ENCODE results near the gene CORO6.
"Not testable (repeated sequence)": the region's sequence is repeated elsewhere in the genome, so short reads cannot be mapped to it uniquely, and the experiment has no call there.

Gene CORO6

DNA sequence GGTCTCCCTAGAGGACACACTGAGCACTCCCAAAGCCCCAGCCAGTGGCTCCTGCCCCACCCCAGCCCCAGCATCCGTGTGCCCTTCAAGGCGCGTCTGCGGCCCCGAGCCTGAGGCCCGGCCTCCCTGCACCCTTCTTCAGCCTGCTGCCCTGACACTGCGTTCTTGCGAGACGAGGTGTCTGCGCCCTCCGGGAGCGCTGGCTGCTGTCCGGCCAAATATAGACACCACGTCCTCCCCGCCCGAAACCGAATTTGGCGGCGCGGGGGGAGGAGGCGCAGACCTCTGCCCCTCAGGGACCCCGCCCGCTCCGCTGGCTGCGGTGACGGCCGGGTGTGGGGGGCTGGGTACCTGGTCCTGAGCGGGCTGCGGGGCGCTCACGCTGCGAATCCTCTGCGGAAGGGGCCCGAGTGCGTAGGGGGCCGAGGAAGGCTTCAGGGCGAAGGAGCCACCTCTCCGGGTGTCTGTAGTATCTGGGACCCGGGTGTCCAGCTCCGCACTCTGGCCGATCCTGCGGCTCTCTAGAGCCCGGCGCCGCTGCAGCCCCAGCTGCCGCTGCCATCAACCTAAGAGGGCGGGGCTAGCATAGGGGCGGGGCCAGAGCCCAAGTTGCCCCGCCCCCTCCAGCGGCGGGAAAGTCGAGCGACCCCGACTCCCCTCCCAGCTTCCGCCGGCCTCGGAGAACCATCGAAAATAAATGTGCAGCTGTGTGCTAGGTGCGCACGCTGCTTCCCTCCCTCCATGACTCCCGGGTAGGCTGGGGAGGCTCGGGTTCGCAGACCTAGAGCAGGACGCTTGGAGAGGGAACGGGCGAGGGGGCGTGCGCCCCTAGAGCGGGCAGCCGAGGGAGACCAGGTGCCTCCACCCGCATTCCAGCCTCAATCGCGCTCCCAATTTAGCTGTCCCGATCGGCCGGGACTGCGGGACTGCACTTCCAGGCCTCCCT, at the start of gene CORO6:
Gene CORO6 (minus strand): TSS at position 576 of the 946 bp plus-strand sequence. CDS start 1,491 bp downstream, outside the sequence.
- DNase-seq, result no peak

DNA sequence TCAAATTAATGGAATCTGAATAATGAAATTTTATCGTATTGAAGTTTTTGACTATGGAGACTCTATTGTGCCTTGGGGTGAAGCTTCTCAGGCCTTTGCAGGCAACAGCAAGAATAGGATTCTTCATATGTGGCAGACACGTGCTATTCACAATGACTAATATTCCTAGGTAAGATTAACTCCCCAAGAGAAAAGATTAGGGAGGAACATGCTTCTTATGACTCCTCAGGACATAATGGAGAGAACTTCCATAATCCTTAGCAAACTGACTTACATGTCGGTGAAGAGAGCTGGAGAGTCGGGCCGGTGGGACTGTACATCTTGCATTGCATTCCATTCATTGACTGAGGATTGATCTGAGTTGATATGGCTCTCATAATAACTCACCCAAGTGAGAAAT, 48.9 kb upstream of the CORO6 start:
- DNase-seq, result no peak

DNA sequence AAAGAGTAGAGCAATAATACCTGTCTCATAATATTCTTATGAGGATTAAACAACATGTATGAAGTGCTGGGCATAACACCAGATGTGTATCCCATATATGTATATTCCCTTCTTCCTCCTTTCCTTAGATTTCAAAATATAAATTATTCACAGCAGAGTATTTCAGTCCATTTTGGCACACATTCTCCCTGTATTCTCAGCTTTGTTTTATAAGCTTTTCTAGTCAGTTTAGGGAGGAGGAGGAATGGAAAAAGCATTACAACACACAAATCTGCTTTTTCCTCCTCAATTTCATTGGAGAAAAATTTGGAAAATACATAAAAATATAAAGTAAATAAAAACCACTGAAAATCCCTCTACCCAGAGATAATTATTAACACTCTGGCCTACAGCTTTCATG, 46.6 kb upstream of the CORO6 start:
- DNase-seq, result no peak

DNA sequence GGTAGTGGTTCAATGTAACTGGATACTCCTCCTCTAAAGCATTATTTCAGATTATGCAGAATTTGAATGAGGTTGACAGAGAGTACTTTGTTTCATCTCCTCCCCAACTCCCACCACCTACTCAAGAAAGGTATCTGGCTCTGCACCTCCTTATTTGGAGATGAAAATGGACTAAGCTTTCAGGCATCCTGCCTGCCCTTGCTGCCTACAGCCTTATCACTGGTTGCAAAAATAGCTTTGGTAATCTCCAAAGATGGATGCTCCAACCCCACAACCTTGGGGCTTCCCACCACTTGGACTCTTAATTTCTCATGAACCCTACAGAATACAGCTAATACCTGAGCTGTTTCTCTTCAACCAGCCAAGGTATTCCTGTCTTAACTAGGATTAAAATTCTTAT, 45.3 kb upstream of the CORO6 start:
- no peak for DNase-seq

DNA sequence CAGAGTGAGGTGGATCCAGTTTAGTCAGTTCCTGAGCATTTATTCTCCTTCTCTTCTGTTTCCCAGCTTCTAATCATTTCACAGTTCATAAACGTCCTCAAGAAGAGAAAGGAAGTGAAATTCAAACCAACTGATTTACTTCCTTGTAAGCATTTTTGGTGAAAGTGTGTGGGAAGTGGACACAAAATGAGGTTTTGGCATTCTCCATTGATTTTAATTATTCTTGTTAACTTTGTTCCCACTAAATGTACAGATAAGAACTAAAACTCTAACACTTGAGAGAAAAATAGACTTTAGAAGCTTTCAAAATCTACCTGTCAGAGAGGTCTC, 42.7 kb upstream of the CORO6 start:
- DNase-seq, result no peak

DNA sequence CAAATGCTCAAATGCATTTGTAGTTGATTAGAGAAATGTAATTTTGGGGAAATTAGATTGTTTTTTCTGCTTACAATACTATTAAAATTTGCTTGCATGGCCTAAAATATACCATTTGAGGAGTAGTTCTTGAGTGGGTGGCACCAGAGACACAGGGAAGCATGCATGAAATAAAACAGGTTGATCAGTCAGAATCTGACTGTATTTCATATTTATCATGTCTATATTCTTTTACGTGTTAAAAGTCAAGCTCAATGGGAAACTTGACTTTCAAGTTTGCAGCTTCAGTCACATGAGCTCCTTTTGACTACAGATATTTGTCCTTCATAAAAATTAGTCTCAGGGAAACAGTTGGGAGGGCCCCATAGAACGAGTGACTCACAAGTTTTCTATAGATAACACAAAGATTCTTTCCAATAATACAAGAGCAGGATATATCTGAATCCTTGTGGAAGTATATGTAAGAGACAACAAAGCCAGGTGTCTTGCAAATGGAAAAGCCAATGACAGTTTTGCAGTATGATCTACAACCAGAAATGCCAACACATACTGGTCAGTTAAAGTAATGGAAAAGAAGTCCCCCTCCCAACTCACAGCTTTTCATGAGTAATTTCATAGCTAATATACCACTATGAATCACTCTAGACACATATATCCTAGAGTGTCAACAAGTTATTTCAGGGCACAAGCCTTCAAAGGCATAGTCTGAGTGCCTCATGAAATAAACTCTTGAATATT, 42.2 kb upstream of the CORO6 start:
- DNase-seq, result no peak

DNA sequence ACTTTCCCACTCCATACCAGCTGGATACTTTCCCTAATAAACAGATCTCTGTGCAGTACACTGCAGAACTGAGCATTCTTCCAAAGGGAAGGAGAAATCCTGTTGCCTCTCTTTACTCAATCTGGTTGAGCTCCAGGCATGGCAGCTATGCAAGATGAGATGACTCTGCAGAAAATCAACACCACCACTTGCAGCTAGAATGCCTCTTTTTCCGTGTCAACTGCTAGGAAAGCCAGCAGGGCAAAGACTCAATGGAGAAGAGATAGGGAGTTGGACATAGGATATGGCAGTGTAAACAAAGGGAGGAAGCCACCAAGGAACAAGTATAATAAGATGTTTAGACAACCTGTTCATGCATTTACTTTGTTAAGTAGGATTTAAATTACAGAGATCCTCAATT, 40.4 kb upstream of the CORO6 start:
- DNase-seq, result no peak

DNA sequence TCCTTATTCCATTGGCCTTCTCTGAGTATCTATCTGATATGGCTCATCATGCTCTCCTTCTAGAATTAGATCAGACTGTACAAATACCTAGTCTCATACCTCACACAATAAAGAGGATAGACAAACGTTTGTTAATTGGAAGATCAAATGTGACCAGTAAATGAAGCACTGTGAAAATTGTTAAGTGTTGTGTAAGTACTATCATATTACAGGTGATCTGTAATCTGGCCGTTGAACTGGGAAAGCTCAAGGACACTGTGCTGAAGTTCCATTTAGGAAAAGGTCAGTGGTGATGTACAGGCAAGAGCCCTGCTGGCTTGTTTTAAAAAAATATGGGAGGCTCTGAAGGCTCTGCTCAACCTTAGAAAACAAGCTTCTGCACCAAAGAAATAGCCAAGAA, 38.5 kb upstream of the CORO6 start:
- DNase-seq, result no peak

DNA sequence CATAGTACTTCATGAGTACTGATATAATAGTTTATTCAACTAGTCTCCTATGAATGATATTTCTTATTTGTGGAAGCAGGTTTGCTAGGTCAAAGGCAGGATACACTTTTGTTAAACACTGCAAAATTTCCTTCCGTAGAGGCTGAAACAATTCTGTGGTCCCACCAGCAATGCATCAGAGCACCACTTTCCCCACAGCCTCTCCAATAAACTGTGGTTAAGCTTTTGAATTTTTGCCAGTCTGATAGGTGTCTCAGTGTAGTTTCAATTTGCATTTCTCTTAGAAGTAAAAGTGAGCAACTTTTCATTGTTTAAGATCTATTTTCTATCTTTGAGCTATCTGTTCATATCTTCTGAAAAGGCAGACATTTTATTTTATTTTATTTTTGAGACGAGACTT, 36.4 kb upstream of the CORO6 start:
- DNase-seq, result no peak

DNA sequence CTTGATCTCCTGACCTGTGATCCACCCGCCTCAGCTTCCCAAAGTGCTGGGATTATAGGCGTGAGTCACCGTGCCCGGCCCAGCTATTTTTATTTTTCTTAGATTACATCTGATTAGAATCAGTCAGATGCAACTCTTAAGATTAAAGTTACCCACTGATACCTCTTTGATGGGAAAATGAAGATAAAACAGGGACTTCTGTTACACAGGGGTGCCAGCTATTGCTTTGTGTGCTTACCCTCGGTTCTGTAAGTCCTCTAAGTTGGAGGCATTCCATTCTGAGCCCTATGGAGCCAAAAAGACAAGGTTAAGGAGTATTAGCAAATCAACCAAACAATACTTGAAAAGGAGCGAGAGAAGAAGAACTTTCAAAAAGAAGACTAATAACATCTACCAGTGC, 32.6 kb upstream of the CORO6 start:
- no peak for DNase-seq

DNA sequence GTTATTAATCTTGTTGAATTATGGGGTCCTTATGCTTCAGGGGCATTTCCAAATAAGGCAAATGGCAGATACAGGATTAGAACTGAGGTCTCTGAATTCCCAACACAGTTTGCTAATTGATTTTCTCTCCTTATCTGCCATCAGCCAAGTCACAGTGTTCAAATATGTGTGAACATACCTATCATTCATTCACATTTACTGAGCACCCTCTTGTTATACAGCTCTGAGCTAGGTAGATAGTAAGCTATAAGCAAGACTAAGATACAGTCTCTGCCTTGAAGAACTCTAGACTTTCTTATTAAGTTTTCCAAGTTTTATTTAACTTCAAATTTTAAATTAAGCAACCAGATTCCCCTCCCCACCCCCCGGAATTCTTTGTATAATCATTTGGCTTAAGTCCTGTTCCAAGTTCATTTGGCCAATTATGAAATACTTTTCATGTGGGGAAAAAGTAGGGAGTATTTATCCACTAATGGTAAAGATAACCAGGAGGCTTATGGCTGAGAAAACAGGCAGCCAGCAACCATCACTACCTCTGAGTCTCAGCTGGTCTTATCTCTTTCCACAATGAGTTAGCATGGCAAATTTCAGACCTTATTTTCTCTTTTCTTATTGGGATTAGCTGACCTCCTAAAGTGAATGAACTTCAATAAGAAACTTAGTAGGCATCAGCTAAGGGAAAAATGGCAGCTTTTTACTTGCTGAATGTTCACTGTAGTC, 31.4 kb upstream of the CORO6 start:
- DNase-seq, result no peak

DNA sequence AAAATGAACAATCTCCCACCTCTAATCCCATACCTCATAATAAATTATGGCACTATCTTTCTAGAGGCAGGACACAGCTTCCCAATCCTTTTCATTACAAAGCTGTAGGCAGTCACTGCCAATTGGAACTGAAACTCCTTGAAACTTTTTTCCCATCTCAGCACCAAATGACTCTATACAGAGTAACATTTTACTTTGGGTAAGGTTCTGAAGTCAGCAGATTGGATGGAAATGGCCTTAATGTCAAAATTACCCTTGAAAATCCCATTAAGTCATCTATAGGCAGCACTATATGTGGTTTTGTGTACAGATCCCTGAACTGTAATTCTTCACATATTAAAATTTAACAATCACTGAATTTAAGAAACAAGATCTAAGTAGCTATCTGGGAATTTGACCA, 30.3 kb upstream of the CORO6 start:
- no peak for DNase-seq

DNA sequence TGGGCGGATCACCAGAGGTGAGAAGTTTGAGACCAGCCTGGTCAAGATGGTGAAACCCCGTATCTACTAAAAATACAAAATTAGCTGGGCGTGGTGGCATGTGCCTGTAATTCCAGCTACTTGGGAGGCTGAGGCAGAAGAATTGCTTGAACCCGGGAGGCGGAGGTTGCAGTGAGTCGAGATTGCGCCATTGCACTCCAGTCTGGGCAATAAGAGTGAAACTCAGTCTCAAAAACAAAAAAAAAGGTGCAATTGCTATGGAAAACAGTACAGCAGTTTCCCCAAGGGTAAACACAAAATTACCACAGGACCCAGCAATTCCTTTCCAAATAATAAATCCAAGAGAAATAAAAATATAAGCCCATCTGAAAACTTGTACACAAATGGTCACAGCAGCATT, 29.2 kb upstream of the CORO6 start:
- DNase-seq, result not testable (repeated sequence)

DNA sequence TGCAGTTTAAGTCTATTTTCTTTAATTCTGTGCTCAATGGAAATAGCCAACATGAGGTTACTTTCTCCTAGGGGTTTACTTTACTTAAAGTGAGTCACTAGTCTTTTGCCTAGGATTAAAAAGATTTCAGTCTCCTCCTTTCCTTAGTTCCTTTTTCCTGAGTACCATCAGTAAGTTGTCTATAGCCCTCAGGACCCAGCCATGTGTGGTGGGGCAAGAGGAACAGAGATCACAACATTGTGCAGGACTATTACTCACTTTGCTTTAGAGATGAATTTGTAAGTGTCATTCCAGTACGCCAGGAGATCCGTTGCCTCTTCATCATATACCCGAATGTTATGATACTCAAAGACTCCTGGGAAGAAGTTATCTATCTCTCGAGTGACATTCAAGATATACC, 27.7 kb upstream of the CORO6 start:
- no peak for DNase-seq

DNA sequence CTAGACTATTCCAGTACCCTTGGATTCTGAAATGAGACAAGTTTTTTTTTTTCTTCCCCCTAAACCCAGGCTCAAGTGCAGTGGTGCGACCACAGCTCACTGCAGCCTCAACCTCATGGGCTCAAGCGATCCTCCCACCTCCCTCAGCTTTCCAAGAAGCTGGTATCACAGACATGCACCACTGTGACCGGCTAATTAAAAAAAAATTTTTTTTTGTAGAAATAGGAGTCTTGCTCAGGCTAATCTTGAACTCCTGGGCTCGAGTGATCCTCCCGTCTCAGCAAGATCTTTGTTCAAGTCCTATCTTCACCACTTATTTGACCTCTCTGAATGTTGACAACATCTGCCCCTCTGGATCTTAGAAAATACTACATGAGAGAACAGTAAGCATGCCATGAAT, 26.6 kb upstream of the CORO6 start:
- DNase-seq, result no peak

DNA sequence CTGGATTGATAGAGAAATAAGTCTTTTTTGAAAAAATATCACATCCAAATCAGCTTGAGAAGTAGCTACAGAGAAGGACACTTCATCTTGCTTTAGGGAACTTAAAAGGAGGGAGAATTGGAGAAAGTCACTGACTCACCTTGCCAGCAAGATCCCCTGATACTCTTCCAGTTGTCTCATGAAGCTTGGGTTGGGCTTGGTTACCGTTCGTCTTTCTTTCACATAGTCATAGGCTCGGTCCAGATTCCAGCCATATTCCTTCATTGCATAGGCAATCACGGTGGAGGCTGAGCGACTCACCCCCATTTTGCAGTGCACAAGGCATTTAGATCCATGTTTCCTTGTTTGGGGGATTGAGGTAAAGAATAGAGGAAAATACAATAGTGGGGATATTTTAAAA, 25.3 kb upstream of the CORO6 start:
- no peak for DNase-seq

DNA sequence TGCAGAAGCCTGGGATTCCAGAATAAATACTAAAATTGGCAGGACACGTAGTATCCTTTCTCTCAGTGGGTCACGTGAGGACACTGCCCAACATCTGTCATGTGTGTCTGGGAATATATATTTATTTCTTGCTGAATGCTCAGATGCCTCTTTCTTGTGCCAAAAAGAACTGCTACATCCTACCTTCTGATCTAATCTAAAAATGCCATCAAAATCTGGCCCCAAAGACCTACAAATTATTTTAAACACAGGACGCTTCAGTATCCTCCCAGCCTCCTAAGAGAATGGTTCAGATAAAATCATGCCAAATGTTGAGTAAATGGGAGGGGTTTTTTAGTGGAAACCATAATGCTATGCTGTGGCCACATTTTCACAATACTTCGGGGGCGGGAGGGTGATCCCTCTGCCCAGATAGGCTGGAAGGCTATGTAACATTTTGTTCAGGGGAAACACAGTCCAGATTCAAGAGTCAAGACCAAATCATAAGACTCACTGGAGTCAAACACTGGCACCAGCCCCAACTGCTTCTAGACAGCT, 22.9 kb upstream of the CORO6 start:
- DNase-seq, result no peak

DNA sequence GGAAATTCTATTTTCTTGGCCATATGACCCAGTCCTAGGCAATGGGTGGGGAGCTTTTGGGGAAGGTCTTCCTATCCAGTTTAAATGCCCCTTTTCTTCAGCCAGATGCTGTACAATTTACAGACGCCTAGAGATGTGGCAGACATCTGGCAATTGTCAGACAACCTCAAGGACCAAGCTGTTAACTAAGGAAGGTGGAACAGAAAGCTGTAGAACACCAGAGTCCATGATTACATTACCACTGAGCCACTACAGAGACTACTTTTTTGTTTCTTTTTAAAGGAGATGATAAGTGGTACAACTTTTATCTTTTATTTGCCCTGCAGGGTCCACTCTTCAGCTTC, 21.1 kb upstream of the CORO6 start:
- no peak for DNase-seq

DNA sequence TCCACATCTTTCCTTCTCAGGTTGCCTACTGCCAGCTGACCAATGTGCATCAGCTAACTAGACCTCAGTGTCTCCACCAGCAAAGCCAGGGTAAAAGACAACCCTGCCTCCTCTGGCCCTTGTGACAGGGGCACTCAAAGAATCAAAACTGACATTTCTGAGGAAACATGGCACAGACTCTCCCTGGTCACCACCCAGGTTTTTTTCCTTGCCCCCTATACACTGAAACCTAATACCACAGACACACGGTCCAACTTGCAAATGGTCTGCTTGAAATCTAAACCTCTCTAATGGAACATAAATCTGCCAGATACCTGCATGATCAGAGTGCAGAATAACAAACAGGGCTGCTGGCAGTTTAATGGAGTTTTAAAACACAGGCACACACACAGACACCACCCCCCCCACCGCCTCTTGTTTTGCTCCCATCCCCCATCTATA, 19.5 kb upstream of the CORO6 start:
- no peak for DNase-seq

DNA sequence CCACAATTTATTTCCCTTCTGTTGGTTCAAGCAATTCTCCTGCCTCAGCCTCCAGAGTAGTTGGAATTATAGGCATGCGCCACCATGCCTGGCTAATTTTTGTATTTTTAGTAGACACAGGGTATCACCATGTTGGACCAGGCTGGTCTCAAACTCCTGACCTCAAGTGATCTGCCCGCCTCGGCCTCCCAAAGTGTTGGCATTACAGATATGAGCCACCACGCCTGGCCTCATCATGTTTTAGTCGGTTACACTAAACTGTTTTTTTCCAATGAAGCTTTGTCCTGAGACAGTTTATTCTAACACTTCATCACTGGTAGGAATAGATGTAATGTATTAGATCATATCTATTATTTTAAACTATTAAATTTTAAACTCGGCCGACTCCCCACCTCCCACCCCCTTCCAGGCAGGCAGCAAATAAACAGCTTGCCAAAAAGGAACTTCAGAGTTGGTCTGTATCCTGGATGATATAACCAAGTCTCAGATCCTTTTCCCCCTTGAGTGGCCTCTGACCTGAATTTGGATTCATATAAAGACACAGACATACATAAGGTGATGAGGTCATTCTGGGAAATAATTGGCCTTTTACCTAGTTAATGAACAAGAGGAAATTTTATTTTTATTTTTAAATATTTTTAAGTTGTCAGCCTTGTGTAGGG, 18.4 kb upstream of the CORO6 start:
- DNase-seq, result no peak

DNA sequence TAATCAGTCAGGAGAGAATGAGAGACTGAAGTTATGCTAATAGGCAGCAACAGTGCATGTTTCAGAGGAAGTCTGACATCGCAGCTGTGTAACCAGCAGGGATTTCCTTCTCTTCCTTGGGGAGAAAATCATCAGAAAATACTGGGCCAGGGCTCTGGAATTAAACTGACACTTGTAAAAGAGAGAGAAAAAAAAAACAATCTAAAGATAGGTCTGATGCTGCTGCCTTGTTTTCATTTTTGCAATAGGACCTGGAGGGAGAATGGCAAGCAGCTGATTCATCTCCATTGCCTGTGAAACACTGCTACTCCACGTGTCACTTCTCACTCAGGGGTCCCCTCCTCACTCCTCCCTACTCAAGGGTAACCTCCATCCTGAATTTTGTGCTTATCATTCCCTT, 17.7 kb upstream of the CORO6 start:
- no peak for DNase-seq

DNA sequence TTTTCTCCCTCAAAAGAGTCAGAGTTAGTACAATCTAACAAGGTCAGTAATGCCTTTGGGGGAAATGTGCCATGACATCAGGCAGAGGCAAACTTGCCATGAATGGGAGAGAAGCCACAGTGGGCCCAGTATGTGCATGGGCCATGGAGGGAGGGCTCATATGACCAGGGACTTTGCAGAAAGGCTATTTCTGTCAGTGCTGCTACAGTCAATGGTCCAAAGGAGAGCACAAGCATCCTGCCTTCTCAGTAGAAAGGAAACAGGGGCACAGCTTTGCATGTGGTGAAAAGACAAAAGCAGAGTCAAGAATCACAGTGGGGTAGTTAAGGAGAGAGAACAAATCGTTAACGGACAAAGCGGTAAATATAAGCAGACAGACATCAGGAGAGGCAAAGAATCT, 11.2 kb upstream of the CORO6 start:
- no peak for DNase-seq

DNA sequence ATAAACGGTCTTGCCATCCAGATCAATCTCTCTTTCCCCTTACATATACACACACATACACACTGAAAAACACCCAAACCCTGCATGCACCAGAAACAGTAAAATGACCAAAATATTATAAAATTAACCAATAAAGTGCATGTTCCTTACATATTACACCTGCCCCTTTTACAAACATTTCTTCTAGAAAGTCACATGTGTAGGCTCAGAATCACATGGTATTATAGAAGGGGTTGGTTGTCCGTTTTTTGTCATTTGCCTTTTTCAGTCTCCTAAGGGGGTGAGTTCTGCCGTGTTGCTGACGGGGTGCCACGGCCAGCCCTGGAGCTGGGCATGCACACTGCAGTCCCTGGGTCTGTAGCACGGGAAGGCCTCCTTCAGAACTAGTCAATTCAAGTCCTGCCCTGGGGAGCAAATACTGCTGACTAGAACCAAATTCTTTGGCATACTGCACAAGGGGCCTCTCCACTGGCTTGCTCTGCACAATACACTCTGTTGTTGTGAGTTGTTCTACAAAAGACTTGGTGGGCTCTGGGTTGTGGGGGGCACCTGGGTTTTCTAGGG, 8.0 kb upstream of the CORO6 start:
- no peak for DNase-seq

Data from 8988T (cell line).